Measurements from ENCODE around the gene XKR8.

Gene XKR8, protein sequence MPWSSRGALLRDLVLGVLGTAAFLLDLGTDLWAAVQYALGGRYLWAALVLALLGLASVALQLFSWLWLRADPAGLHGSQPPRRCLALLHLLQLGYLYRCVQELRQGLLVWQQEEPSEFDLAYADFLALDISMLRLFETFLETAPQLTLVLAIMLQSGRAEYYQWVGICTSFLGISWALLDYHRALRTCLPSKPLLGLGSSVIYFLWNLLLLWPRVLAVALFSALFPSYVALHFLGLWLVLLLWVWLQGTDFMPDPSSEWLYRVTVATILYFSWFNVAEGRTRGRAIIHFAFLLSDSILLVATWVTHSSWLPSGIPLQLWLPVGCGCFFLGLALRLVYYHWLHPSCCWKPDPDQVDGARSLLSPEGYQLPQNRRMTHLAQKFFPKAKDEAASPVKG

DNA sequence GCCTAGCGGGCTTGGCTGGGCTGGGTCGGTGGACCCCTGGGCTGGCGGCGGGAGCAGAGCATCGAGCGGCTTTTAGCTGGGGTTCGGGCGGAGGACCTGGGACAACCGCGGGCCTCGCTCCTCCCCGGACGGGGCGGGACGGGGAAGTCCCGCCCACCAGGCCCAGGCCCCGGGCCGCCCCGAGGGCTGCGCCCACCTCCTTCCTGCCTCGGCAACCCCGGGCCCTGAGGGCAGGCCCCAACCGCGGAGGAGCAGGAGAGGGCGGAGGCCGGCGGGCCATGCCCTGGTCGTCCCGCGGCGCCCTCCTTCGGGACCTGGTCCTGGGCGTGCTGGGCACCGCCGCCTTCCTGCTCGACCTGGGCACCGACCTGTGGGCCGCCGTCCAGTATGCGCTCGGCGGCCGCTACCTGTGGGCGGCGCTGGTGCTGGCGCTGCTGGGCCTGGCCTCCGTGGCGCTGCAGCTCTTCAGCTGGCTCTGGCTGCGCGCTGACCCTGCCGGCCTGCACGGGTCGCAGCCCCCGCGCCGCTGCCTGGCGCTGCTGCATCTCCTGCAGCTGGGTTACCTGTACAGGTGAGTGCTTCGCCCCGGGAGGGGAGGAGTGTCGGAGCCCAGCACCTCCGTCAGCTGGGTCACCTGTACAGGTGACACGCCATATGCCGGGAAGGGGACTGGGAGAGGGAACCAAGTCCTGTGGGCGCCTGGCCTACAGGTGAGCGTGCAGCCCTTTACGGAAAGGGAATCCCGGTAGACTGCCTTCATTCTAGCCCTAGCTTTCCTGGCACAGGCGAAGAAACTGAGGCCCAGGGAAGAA is at the start of gene XKR8:
TSS of gene XKR8 (plus strand) at position 182 of the 812 bp plus-strand sequence. CDS start at position 279, 97 bp downstream.
- Histone ChIP-seq H3K4me3 (ENCODE audit: low read length) (peak within 1 kb of the TSS; percentile 78), H3K36me3 (ENCODE audit: control insufficient read depth, insufficient read depth, low read length) (peaks cover 5% of the 10 kb centered on the region), H3K27me3 (ENCODE audit: control insufficient read depth, insufficient read depth, low read length) (no peaks in the 10 kb centered on the region), H3K27ac (ENCODE audit: low read depth, low read length) (peak within 1 kb of the TSS; percentile 88), H3K9ac (ENCODE audit: low read length) (peak within 1 kb of the TSS; percentile 80), H3K4me1 (ENCODE audit: control insufficient read depth, insufficient read depth, low read length) (no peaks in the 10 kb centered on the region)

DNA sequence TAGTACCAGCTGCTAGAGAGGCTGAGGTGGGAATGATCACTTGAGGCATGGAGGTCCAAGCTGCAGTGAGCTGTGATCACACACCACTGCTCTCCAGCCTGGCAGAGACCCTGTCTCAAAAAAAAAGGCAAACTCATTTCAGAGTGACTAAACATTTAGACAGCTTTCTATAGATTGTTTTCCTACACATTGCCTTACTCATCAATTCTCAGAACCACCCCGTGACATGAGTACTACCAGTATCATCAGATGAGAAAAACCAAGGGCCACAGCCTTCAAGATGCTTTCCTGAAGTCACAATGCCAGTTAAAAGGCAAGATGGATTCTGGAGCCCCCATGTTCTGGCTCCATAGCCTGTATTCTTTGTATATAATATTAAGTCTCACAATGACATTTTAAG is 47.3 kb upstream of the XKR8 start:
- H3K9ac ChIP-seq (ENCODE audit: low read length), result no peak overlapping the region
- no peaks in the 10 kb centered on the region for H3K36me3 ChIP-seq (ENCODE audit: control insufficient read depth, insufficient read depth, low read length)

GRCh38 chr1:27915082-27915575 is 44.6 kb upstream of the XKR8 start:
- Histone ChIP-seq H3K27ac (ENCODE audit: low read depth, low read length) (peak overlapping the region; percentile 81), H3K9ac (ENCODE audit: low read length) (no peak overlapping the region)

More for the DNA sequence above, 47.3 kb upstream of the XKR8 start:
- H3K27ac ChIP-seq (ENCODE audit: low read depth, low read length), result no peak overlapping the region
- no peaks in the 10 kb centered on the region for H3K27me3 ChIP-seq (ENCODE audit: control insufficient read depth, insufficient read depth, low read length)
- no peak overlapping the region for H3K4me3 ChIP-seq (ENCODE audit: low read length)
- peaks cover 2% of the 10 kb centered on the region for H3K4me1 ChIP-seq (ENCODE audit: control insufficient read depth, insufficient read depth, low read length)

GRCh38 chr1:27922272-27922671 is 37.5 kb upstream of the XKR8 start:
- H3K36me3 ChIP-seq (ENCODE audit: control insufficient read depth, insufficient read depth, low read length), result no peaks in the 10 kb centered on the region
- H3K27me3 ChIP-seq (ENCODE audit: control insufficient read depth, insufficient read depth, low read length), result no peaks in the 10 kb centered on the region
- no peak overlapping the region for H3K27ac ChIP-seq (ENCODE audit: low read depth, low read length)
- H3K4me1 ChIP-seq (ENCODE audit: control insufficient read depth, insufficient read depth, low read length), result no peaks in the 10 kb centered on the region
- no peak overlapping the region for H3K9ac ChIP-seq (ENCODE audit: low read length)
- H3K4me3 ChIP-seq (ENCODE audit: low read length), result no peak overlapping the region

More at GRCh38 chr1:27915082-27915575, 44.6 kb upstream of the XKR8 start:
- Histone ChIP-seq H3K27me3 (ENCODE audit: control insufficient read depth, insufficient read depth, low read length) (no peaks in the 10 kb centered on the region), H3K36me3 (ENCODE audit: control insufficient read depth, insufficient read depth, low read length) (no peaks in the 10 kb centered on the region), H3K4me1 (ENCODE audit: control insufficient read depth, insufficient read depth, low read length) (peaks cover 2% of the 10 kb centered on the region), H3K4me3 (ENCODE audit: low read length) (peak overlapping the region; percentile 57)

GRCh38 chr1:27928216-27928954 is 31.4 kb upstream of the XKR8 start:
- no peaks in the 10 kb centered on the region for H3K4me1 ChIP-seq (ENCODE audit: control insufficient read depth, insufficient read depth, low read length)

GRCh38 chr1:27931184-27931583 is 28.6 kb upstream of the XKR8 start:
- Histone ChIP-seq H3K36me3 (ENCODE audit: control insufficient read depth, insufficient read depth, low read length) (no peaks in the 10 kb centered on the region), H3K4me3 (ENCODE audit: low read length) (no peak overlapping the region), H3K4me1 (ENCODE audit: control insufficient read depth, insufficient read depth, low read length) (no peaks in the 10 kb centered on the region), H3K9ac (ENCODE audit: low read length) (no peak overlapping the region), H3K27me3 (ENCODE audit: control insufficient read depth, insufficient read depth, low read length) (no peaks in the 10 kb centered on the region), H3K27ac (ENCODE audit: low read depth, low read length) (no peak overlapping the region)

More at GRCh38 chr1:27928216-27928954, 31.4 kb upstream of the XKR8 start:
- Histone ChIP-seq H3K27me3 (ENCODE audit: control insufficient read depth, insufficient read depth, low read length) (no peaks in the 10 kb centered on the region), H3K4me3 (ENCODE audit: low read length) (no peak overlapping the region), H3K36me3 (ENCODE audit: control insufficient read depth, insufficient read depth, low read length) (no peaks in the 10 kb centered on the region), H3K9ac (ENCODE audit: low read length) (no peak overlapping the region), H3K27ac (ENCODE audit: low read depth, low read length) (no peak overlapping the region)

GRCh38 chr1:27931759-27932158 is 28.0 kb upstream of the XKR8 start:
- no peaks in the 10 kb centered on the region for H3K36me3 ChIP-seq (ENCODE audit: control insufficient read depth, insufficient read depth, low read length)
- H3K27me3 ChIP-seq (ENCODE audit: control insufficient read depth, insufficient read depth, low read length), result no peaks in the 10 kb centered on the region
- H3K4me1 ChIP-seq (ENCODE audit: control insufficient read depth, insufficient read depth, low read length), result no peaks in the 10 kb centered on the region
- H3K27ac ChIP-seq (ENCODE audit: low read depth, low read length), result no peak overlapping the region
- H3K9ac ChIP-seq (ENCODE audit: low read length), result no peak overlapping the region
- no peak overlapping the region for H3K4me3 ChIP-seq (ENCODE audit: low read length)

DNA sequence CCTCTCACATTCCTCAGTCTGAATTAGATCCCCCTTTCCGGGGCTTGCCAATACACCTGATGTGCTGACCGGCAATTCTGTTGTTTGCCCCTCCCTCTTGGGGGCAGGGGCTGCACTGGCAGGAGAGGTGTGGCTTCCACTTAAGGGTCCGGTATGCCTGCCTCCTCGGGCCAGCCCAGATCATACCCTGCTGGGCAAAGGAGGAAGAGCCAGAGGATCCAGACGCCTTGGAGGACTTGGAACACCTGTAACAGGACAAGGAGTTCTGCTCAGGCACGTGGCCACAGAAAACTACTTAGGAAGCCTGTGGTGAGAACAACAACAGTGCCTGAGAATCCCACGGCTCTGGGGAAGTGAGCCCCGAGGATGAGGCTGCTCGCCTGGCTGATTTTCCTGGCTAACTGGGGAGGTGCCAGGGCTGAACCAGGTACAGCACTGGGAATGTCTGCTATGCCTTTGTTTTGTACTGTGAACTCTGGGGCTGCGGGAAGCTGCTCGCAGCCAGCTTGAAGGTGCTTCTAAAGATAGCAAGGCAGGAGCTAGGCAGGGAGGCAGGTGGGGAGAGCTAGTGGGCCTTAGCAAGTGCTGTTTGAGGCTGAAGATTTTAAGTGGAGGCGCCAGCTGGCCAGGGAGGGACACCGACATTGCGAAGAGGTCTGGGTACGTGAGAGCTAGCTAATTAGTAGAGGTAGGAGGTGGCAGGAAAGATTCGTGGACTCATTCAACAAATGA is 24.8 kb upstream of the XKR8 start, which contains the start of gene SMPDL3B:
TSS of gene SMPDL3B (plus strand) at position 183 of the 732 bp plus-strand sequence. CDS start at position 367, 184 bp downstream.
- Histone ChIP-seq H3K27me3 (ENCODE audit: control insufficient read depth, insufficient read depth, low read length) (no peaks in the 10 kb centered on the region), H3K27ac (ENCODE audit: low read depth, low read length) (no peak within 1 kb of the TSS), H3K9ac (ENCODE audit: low read length) (no peak within 1 kb of the TSS), H3K36me3 (ENCODE audit: control insufficient read depth, insufficient read depth, low read length) (no peaks in the 10 kb centered on the region), H3K4me1 (ENCODE audit: control insufficient read depth, insufficient read depth, low read length) (no peaks in the 10 kb centered on the region), H3K4me3 (ENCODE audit: low read length) (peak within 1 kb of the TSS; percentile 35)

DNA sequence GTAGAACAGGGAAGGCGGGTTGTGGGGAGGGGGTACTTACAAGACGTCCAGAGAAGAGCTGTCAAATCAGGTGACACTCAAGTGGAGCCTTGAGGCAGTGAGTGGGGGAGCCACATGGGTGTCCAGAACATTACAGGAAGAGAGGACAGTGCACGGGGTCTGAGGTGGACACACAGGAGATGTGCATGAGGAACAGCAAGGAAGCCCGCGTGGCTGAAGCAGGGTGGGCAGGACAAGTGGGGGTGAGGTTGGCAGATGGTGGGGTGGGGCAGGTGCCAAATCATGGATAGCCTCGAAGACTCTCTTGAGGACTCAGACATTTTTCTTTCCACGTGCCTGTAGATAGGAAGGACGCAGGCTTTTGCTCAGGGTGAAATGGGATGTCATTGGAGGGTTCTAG is 24.1 kb upstream of the XKR8 start:
- no peaks in the 10 kb centered on the region for H3K27me3 ChIP-seq (ENCODE audit: control insufficient read depth, insufficient read depth, low read length)
- no peaks in the 10 kb centered on the region for H3K4me1 ChIP-seq (ENCODE audit: control insufficient read depth, insufficient read depth, low read length)
- H3K27ac ChIP-seq (ENCODE audit: low read depth, low read length), result no peak overlapping the region
- no peaks in the 10 kb centered on the region for H3K36me3 ChIP-seq (ENCODE audit: control insufficient read depth, insufficient read depth, low read length)
- no peak overlapping the region for H3K9ac ChIP-seq (ENCODE audit: low read length)
- H3K4me3 ChIP-seq (ENCODE audit: low read length), result peak overlapping the region; percentile 35

- Histone ChIP-seq H3K27me3 (ENCODE audit: control insufficient read depth, insufficient read depth, low read length) (no peaks in the 10 kb centered on the region), H3K27ac (ENCODE audit: low read depth, low read length) (no peak overlapping the region), H3K4me1 (ENCODE audit: control insufficient read depth, insufficient read depth, low read length) (no peaks in the 10 kb centered on the region)
Observed at GRCh38 chr1:27936370-27936769, 23.4 kb upstream of the XKR8 start.

GRCh38 chr1:27937524-27937836 is 22.3 kb upstream of the XKR8 start:
- Histone ChIP-seq H3K9ac (ENCODE audit: low read length) (no peak overlapping the region), H3K36me3 (ENCODE audit: control insufficient read depth, insufficient read depth, low read length) (no peaks in the 10 kb centered on the region), H3K4me1 (ENCODE audit: control insufficient read depth, insufficient read depth, low read length) (no peaks in the 10 kb centered on the region)

More at GRCh38 chr1:27936370-27936769, 23.4 kb upstream of the XKR8 start:
- no peak overlapping the region for H3K4me3 ChIP-seq (ENCODE audit: low read length)
- no peak overlapping the region for H3K9ac ChIP-seq (ENCODE audit: low read length)
- H3K36me3 ChIP-seq (ENCODE audit: control insufficient read depth, insufficient read depth, low read length), result no peaks in the 10 kb centered on the region

More at GRCh38 chr1:27937524-27937836, 22.3 kb upstream of the XKR8 start:
- Histone ChIP-seq H3K27me3 (ENCODE audit: control insufficient read depth, insufficient read depth, low read length) (no peaks in the 10 kb centered on the region), H3K27ac (ENCODE audit: low read depth, low read length) (no peak overlapping the region), H3K4me3 (ENCODE audit: low read length) (no peak overlapping the region)

All from rectal smooth muscle tissue (tissue), 1 donor.